Endothelial cell (in vitro differentiated cells): ENCODE results near the gene WDR93. TPM values are rescaled to one million over a fixed set of nuclear protein-coding genes. Genes with fewer than 3 reads are reported as not detected.

Experiments used
- DNase-seq: peaks from one replicate; pipeline ENCODE4 v3.0.0; 2021; ENCODE audit warnings: low spot score
- H3K27ac Mint-ChIP-seq: one replicate; pipeline ENCODE4 v1.8.0; 2021; ENCODE audit warnings: mixed read lengths, inconsistent platforms; ENCODE audit not compliant: unreplicated experiment
- H3K27me3 Mint-ChIP-seq: one replicate; pipeline ENCODE4 v1.8.0; 2021; ENCODE audit warnings: mild to moderate bottlenecking, moderate library complexity, mixed read lengths, inconsistent platforms; ENCODE audit not compliant: unreplicated experiment
- H3K36me3 Mint-ChIP-seq: one replicate; pipeline ENCODE4 v1.8.0; 2021; ENCODE audit warnings: mild to moderate bottlenecking, low read depth, mixed read lengths, inconsistent platforms; ENCODE audit not compliant: unreplicated experiment
- H3K4me1 Mint-ChIP-seq: one replicate; pipeline ENCODE4 v1.8.0; 2021; ENCODE audit warnings: mild to moderate bottlenecking, mixed read lengths, inconsistent platforms; ENCODE audit not compliant: unreplicated experiment
- H3K4me3 Mint-ChIP-seq: one replicate; pipeline ENCODE4 v1.8.0; 2021; ENCODE audit warnings: mild to moderate bottlenecking, mixed read lengths, inconsistent platforms; ENCODE audit not compliant: unreplicated experiment
- H3K9me3 Mint-ChIP-seq: one replicate; pipeline ENCODE4 v1.8.0; 2021; ENCODE audit warnings: mixed read lengths, inconsistent platforms; ENCODE audit not compliant: unreplicated experiment
- total RNA-seq: library from RNA; stranded (reverse); fragmentation: NEBNext Ultra II Directional; extraction: Animal tissue kit (Norgen Biotek cat#: 25700); gene quantifications from one replicate; pipeline ENCODE4 v1.2.1, GENCODE V29; 2021; ENCODE audit not compliant: unreplicated experiment
- TF ChIP-seq, protein P1 (sequence below): fragments of 200-600 bp; sonication (generic); IDR thresholded peaks from one replicate; pipeline ENCODE4 v1.5.0; 2021; ENCODE audit warnings: antibody characterized with exemption; ENCODE audit not compliant: unreplicated experiment

Gene WDR93
- total RNA-seq, 1 donor from 2014 or later, result 0.13 TPM

DNA sequence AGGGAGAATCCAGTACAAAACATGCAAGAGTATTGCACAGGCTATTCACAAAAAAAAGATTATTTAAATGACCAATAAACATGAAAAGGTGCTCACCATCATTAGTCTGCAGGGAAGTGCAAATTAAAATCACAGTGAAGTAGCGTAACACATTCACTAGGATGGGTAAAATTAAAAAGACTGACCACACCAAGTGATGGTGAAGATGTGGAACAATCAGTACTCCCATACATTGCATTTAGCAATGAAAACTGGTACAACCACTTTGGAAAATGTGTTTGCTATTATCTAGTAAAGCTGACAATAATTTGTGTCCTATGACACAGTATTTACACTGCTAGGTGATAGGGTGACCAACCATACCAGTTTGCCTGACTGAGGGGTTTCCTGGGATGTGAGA, 34.0 kb downstream of the WDR93 start:
- H3K27ac Mint-ChIP-seq, result no peak overlapping the region

DNA sequence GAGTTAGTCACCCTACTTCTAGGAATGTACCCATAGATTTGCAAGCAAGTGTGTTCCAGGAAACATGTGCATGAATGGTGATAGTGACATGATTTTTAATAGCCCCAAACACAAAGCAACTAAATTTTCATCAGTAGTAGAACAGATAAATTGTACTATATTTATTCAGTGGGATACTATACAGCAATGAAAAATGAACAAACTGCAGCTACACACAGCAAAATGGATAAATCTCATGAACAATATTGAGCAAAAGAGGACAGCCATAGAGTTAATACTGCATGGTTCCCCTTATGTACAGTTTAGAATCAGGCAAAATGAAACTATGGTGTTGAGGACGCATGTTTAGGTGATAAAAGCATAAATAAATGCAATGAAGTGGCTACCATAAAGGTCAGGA, 34.5 kb downstream of the WDR93 start:
- TF ChIP-seq, protein P1, sequence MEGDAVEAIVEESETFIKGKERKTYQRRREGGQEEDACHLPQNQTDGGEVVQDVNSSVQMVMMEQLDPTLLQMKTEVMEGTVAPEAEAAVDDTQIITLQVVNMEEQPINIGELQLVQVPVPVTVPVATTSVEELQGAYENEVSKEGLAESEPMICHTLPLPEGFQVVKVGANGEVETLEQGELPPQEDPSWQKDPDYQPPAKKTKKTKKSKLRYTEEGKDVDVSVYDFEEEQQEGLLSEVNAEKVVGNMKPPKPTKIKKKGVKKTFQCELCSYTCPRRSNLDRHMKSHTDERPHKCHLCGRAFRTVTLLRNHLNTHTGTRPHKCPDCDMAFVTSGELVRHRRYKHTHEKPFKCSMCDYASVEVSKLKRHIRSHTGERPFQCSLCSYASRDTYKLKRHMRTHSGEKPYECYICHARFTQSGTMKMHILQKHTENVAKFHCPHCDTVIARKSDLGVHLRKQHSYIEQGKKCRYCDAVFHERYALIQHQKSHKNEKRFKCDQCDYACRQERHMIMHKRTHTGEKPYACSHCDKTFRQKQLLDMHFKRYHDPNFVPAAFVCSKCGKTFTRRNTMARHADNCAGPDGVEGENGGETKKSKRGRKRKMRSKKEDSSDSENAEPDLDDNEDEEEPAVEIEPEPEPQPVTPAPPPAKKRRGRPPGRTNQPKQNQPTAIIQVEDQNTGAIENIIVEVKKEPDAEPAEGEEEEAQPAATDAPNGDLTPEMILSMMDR, result no peak
- Mint-ChIP-seq H3K27ac (no peak overlapping the region), H3K4me1 (peaks cover 4% of the 10 kb centered on the region), H3K27me3 (no peaks in the 10 kb centered on the region), H3K4me3 (no peak overlapping the region), H3K9me3 (no peaks in the 10 kb centered on the region), H3K36me3 (no peaks in the 10 kb centered on the region)
- DNase-seq, result no peak

More for the DNA sequence above, 34.0 kb downstream of the WDR93 start:
- Mint-ChIP-seq H3K27me3 (no peaks in the 10 kb centered on the region), H3K36me3 (no peaks in the 10 kb centered on the region), H3K4me3 (no peak overlapping the region), H3K4me1 (peaks cover 4% of the 10 kb centered on the region), H3K9me3 (no peaks in the 10 kb centered on the region)
- TF ChIP-seq, protein P1, result no peak
- no peak for DNase-seq

DNA sequence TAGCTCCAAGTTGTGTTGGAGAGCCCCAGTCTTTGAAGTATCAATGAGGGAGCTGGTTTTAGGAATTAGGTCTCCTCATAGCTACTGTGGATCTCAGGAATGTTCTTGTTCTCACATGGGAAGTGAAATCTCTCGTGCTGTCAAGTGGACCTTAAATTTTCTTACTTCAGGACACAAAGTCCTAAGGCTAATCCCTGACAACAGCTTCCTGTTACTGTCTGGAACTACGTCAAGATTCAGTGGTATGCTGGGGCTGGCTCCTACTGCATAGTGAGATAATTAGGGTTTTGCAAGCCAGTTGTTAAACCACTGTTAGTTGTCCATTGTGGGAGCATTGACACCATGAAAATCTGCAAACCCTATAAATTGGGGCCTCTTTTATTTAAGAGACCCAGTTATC, 37.6 kb downstream of the WDR93 start:
- H3K27ac Mint-ChIP-seq, result no peak overlapping the region
- no peak overlapping the region for H3K4me3 Mint-ChIP-seq
- no peaks in the 10 kb centered on the region for H3K36me3 Mint-ChIP-seq
- H3K9me3 Mint-ChIP-seq, result no peaks in the 10 kb centered on the region
- no peaks in the 10 kb centered on the region for H3K27me3 Mint-ChIP-seq
- H3K4me1 Mint-ChIP-seq, result peaks cover 4% of the 10 kb centered on the region
- DNase-seq, result no peak
- TF ChIP-seq, protein P1, result no peak

DNA sequence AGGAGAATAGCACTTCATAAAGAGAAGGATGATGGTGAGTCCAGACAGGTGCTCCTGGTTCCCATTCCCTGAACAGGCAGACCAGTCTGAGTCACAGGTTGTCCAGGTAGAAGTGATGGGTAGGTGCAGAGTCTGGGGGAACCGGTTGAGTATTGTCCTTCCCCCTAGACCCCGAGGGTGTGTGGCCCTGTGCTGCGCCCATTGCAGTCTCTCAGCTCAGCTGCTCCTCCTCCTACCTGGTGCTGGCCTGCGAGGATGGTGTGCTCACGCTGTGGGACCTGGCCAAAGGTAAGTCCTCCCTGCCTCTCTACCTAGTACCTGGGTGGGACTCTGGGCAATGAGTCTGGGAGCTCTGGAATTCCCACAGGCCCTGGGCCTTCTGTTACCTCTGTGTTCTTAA, 40.7 kb downstream of the WDR93 start:
- TF ChIP-seq, protein P1, result no peak
- no peak for DNase-seq
- H3K36me3 Mint-ChIP-seq, result no peaks in the 10 kb centered on the region
- H3K4me1 Mint-ChIP-seq, result peaks cover 9% of the 10 kb centered on the region
- H3K4me3 Mint-ChIP-seq, result no peak overlapping the region
- no peaks in the 10 kb centered on the region for H3K9me3 Mint-ChIP-seq
- no peak overlapping the region for H3K27ac Mint-ChIP-seq
- peaks cover 3% of the 10 kb centered on the region for H3K27me3 Mint-ChIP-seq

DNA sequence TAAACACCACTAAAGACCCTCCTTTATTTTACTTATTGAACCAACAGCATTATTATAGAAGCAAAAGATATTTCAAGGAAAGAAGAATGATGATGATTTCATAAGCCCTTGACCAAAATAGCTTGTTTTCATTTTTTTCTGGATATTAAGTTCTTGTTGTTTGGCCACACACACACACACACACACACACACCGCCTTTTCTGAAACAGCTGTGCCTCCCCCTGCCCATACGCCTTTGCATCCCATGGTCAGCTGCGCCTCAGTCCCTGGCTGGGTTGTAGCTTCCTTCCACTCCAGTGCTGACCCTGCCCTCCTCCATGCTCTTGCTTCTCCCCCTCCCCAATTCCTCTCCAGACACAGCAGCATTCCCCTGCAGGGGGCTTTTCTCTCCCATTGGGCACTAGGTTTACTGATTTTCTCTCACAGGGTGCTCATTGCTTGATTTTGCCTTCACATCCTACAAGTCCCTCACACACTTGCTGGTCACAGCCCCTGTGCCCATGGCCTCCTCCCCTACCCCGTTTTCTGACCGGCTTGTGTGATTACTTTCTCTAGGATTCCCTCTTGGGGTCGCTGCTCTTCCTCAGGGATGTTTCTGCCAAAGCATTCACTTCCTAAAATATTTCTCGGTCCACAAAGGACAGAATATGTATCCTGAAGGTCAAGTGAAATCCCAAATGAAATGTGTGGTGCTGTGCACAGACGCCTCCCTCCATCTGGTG, 42.0 kb downstream of the WDR93 start:
- no peaks in the 10 kb centered on the region for H3K9me3 Mint-ChIP-seq
- TF ChIP-seq, protein P1, result no peak
- no peak for DNase-seq
- no peaks in the 10 kb centered on the region for H3K36me3 Mint-ChIP-seq
- peaks cover 3% of the 10 kb centered on the region for H3K27me3 Mint-ChIP-seq
- no peak overlapping the region for H3K27ac Mint-ChIP-seq
- H3K4me1 Mint-ChIP-seq, result peaks cover 9% of the 10 kb centered on the region
- H3K4me3 Mint-ChIP-seq, result no peak overlapping the region
